BE2C (cell line): ENCODE data around the gene CAVIN3.

Experiments
- DNase-seq: peaks from one replicate; pipeline ENCODE4 v3.0.0-alpha.2; 2020
- H3K27me3 ChIP-seq: fragments of 250-450 bp; sonication (Bioruptor Pico); 2 replicates; pipeline ENCODE4 v1.5.1; 2020; ENCODE audit warnings: mild to moderate bottlenecking
- H3K36me3 ChIP-seq: fragments of 250-450 bp; sonication (Bioruptor Pico); 2 replicates; pipeline ENCODE4 v1.5.1; 2020; ENCODE audit warnings: mild to moderate bottlenecking
- H3K4me1 ChIP-seq: fragments of 250-450 bp; sonication (Bioruptor Pico); 2 replicates; pipeline ENCODE4 v1.5.1; 2020
- H3K4me3 ChIP-seq: 2 replicates; pipeline ENCODE4 v1.5.1; 2011; ENCODE audit warnings: low read depth, low read length
- H3K9me3 ChIP-seq: fragments of 250-450 bp; sonication (Bioruptor Pico); 2 replicates; pipeline ENCODE4 v1.5.1; 2020
- TF ChIP-seq, protein P1 (sequence below): IDR thresholded peaks from 2 replicates; pipeline ENCODE4 v1.5.1; 2012; ENCODE audit warnings: mild to moderate bottlenecking, low read depth, low read length

The CAVIN3 gene

DNA sequence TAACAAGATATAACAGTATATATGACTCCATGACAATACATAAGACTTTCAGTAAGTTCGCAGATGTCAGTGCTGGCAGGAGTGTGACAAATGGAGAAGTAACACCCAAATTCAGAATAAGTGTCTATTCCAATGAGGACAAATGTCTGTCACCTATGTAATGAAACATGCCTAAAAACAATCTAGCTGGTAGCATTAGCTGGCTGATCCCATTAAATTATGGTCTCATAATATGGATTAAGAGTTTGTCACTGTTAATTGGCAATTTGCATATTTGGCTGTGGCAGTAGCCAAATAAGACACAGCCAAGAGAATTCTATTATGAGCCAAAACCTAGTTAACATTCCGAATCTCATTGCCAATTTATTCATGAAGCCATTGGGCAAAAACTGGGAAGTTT, 30.2 kb upstream of the CAVIN3 start:
- no peaks in the 10 kb centered on the region for H3K36me3 ChIP-seq
- TF ChIP-seq, protein P1, sequence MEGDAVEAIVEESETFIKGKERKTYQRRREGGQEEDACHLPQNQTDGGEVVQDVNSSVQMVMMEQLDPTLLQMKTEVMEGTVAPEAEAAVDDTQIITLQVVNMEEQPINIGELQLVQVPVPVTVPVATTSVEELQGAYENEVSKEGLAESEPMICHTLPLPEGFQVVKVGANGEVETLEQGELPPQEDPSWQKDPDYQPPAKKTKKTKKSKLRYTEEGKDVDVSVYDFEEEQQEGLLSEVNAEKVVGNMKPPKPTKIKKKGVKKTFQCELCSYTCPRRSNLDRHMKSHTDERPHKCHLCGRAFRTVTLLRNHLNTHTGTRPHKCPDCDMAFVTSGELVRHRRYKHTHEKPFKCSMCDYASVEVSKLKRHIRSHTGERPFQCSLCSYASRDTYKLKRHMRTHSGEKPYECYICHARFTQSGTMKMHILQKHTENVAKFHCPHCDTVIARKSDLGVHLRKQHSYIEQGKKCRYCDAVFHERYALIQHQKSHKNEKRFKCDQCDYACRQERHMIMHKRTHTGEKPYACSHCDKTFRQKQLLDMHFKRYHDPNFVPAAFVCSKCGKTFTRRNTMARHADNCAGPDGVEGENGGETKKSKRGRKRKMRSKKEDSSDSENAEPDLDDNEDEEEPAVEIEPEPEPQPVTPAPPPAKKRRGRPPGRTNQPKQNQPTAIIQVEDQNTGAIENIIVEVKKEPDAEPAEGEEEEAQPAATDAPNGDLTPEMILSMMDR = no peak
- no peak overlapping the region for H3K4me3 ChIP-seq
- no peaks in the 10 kb centered on the region for H3K9me3 ChIP-seq
- DNase-seq = no peak
- H3K4me1 ChIP-seq = no peaks in the 10 kb centered on the region
- H3K27me3 ChIP-seq = no peaks in the 10 kb centered on the region

DNA sequence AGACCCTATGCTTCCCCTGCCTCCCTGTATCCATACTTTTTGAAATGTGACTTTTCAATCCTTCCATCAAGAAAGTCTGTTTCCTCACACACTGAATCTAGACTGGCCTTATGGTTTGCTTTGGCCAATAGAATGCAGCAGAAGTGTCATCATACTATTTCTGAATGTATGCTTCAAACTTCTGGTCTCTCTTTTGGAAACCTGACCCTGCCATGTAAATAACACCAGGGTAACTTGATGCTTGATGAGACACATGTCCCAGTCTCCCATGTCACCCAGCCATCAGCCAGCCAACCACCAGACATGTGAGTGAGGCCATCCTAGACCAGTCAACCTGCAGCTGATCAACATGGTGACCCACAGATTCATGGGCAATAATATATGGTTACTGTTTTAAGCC, 29.7 kb upstream of the CAVIN3 start:
- H3K9me3 ChIP-seq = no peaks in the 10 kb centered on the region
- H3K4me1 ChIP-seq = no peaks in the 10 kb centered on the region
- TF ChIP-seq, protein P1 = no peak

DNA sequence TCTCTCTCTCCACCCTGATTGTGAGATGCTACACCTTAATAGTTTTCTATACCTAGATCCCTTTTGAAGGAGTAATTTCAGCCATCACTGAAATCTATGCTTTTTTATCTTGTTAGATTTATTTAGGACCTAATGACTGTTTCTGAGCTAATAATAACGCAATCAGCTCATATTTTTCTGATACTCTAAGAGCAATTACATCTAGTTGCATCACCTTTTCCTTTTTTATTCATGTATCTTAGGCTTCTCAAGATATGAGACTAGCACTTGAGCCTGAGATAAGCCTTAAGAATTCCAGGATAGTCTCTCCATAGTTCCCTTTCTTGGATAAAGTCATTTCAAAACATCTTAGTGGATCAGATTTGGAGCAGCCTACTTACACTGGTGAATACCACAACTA, 25.1 kb upstream of the CAVIN3 start:
- no peak overlapping the region for H3K4me3 ChIP-seq
- TF ChIP-seq, protein P1 = no peak
- no peak for DNase-seq
- H3K36me3 ChIP-seq = no peaks in the 10 kb centered on the region
- no peaks in the 10 kb centered on the region for H3K27me3 ChIP-seq
- no peaks in the 10 kb centered on the region for H3K9me3 ChIP-seq
- H3K4me1 ChIP-seq = no peaks in the 10 kb centered on the region

More for the DNA sequence above, 29.7 kb upstream of the CAVIN3 start:
- DNase-seq = no peak
- Histone ChIP-seq H3K36me3 (no peaks in the 10 kb centered on the region), H3K27me3 (no peaks in the 10 kb centered on the region), H3K4me3 (no peak overlapping the region)

DNA sequence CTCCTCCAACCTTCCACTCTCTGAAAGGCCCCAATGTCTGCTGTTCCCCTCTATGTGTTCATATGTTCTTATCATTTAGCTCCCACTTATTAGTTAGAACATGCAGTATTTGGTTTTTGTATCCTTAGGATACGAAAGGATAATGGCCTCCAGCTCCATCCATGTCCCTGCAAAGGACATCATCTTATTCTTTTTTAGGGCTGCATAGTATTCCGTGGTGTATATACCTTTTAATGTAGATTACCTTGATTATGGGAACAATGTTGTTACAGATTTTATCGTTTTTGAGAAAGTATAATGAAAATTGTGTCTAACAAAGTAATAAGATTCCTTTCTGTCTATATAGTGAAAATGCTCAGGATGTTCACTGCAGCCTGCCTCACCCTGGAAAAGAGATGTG, 16.0 kb upstream of the CAVIN3 start:
- Histone ChIP-seq H3K4me1 (no peaks in the 10 kb centered on the region), H3K9me3 (no peaks in the 10 kb centered on the region), H3K27me3 (no peaks in the 10 kb centered on the region), H3K36me3 (no peaks in the 10 kb centered on the region), H3K4me3 (no peak overlapping the region)
- no peak for DNase-seq
- TF ChIP-seq, protein P1 = no peak

DNA sequence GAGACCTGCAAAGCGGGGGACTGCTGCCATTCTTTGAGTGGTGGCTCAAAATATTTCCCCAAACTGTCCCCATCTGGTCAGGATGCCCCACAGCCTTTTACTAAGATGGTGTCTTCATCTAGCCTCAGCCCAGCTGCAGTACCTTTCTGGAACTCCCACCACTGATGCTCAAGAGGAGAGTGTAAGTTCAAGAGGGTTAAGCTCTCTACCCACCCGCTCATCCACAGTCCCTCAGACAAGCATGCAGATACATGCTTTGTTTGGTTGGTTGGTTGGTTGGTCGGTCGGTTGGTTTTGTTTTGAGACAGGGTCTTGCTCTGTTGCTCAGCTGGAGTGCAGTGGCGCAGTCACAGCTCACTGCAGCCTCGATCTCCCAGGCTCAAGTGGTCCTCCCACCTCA, 14.5 kb upstream of the CAVIN3 start:
- no peak overlapping the region for H3K4me3 ChIP-seq
- H3K4me1 ChIP-seq = no peaks in the 10 kb centered on the region
- H3K9me3 ChIP-seq = no peaks in the 10 kb centered on the region
- TF ChIP-seq, protein P1 = no peak
- DNase-seq = no peak
- no peaks in the 10 kb centered on the region for H3K27me3 ChIP-seq
- no peaks in the 10 kb centered on the region for H3K36me3 ChIP-seq

DNA sequence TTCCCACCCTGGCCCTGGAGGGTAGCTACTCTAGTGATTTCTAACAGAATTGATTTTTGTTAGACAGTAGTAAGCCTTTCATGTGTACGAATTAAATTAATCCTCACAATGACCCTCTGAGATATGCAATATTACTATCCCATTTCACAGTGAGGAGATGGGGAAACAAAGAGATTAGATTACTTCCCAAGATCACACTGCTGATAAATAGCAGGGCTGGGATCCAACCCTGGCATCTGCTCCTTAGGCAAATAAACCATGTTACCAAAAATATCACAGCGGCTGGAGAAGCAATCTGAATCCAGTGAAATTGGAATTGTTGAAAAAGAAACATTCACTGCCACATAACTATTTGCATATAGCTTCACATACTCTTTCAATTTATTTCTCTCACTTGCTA, 12.8 kb upstream of the CAVIN3 start:
- TF ChIP-seq, protein P1 = no peak
- Histone ChIP-seq H3K9me3 (no peaks in the 10 kb centered on the region), H3K27me3 (no peaks in the 10 kb centered on the region), H3K4me3 (no peak overlapping the region), H3K4me1 (no peaks in the 10 kb centered on the region), H3K36me3 (no peaks in the 10 kb centered on the region)
- no peak for DNase-seq
